Measurements from ENCODE around the gene C9orf78.

Gene C9orf78, protein sequence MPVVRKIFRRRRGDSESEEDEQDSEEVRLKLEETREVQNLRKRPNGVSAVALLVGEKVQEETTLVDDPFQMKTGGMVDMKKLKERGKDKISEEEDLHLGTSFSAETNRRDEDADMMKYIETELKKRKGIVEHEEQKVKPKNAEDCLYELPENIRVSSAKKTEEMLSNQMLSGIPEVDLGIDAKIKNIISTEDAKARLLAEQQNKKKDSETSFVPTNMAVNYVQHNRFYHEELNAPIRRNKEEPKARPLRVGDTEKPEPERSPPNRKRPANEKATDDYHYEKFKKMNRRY

DNA sequence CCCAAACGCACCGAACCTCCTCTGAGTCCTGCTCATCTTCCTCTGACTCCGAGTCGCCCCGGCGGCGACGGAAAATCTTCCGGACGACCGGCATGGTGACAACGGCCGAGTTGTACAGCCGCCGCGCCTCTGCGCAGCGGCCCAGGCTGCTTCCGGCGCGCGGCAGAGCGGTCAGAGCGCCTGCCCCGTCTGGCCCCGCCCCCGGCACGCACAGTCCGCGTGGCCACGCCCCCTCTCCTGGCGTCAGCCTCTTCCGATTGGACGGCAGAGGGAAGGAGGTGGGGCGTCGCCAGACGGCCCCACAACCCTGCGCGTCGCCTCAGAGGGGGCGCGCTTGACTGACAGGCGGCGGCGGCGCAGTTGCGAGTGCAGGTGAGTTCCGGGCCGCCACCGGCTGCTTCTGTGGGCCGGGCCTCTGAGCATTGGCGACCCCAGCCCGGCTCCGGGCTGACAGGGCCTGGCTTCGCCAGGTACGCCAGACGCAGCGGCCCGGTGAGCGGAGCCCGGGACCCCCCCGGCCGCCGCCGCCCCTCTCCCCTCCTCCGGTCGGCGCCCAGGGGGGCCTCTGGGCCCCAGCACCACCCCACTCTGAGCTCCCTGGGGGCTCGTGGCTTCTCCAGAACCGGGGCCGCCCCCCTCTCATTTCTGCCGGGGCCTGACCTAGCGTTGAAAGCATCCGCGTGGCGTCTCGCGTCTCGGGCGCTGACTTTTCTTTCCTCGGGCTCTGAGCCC, at the start of gene C9orf78, which contains the start of gene USP20:
Gene C9orf78, minus strand, starts transcription at position 148 of the 732 bp plus-strand sequence. Its CDS starts 54 bp downstream, at position 94.
Gene USP20, plus strand, starts transcription at position 331 of the 732 bp plus-strand sequence. CDS start 17,098 bp downstream, outside the sequence.
- DNase-seq (ENCODE audit: low spot score), result peak; percentile 97

DNA sequence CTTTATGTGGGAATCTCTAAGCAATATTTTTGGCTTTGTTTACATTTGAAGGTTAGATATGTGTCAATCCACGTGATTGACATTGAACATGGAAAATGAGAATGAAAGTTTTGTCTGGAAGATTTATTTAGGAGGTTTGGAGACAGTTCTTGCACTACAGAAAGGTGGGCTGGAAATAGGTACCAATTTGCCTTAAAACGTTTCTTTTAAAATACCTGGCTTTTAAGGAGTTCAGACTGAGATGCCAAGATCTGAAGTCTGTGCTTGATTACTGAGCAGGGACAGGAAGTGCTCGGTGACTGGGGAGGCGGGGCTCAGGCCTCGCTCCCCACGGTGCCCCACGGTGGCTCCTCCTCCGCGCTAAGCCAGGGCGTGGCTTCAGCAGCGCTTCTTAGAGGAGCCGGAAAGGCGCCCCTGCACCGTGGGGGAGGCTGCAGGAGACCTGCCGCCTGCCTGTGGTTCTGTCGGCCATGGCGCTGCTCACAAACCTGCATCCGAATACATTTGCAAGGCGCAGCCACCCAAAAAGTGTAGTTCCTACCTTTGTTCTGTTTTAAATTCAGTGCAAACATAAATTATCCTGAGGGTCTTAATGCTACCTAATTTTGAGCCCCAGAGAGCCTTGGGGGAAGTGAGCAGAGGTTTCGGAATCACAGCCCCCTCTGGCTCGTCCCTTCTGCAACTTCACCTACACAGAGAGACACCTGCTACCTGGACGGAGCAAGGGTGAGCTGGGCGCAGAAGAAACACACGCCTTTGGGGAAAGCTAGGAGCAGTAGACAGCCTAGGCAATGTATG, 49.3 kb upstream of the C9orf78 start:
- peak; percentile 97 for DNase-seq (ENCODE audit: low spot score)

DNA sequence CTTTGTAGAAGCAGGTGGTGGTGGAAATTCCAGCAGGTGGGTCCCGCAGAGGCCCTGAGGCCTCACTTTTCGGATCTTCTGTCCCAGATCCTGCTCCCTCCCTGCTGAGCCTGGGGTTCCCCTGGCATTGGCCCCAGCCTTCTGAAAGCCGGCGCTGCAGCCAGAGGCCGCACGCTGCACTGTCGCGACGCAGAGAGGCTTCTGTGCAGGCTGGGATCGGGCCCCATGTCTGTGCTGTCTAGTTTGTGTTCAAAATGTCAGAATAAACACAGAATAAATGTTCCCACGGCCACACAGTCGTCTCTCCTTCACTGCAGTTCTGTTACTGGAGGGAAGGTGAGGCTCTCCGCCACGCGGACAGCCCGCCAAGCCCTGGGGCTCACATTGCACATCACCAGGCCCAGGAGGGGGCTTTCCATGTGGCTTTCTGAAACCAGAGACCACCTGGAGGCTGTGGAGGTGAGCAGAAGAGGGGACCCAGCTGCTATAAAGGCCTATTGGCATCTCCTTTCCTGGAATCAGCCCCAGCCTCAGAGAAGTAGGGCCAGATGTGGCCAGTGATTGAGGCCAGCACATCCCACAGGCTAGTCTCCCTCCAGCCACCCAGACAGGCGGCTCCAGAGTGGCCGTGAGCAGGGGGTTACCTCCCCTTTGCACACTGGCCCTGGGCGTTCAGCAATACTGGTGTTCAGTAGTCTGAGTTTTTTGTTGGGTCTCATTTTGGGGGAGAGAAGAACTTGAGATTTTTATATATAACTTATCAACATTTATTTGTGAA, 46.7 kb upstream of the C9orf78 start:
- no peak for DNase-seq (ENCODE audit: low spot score)

DNA sequence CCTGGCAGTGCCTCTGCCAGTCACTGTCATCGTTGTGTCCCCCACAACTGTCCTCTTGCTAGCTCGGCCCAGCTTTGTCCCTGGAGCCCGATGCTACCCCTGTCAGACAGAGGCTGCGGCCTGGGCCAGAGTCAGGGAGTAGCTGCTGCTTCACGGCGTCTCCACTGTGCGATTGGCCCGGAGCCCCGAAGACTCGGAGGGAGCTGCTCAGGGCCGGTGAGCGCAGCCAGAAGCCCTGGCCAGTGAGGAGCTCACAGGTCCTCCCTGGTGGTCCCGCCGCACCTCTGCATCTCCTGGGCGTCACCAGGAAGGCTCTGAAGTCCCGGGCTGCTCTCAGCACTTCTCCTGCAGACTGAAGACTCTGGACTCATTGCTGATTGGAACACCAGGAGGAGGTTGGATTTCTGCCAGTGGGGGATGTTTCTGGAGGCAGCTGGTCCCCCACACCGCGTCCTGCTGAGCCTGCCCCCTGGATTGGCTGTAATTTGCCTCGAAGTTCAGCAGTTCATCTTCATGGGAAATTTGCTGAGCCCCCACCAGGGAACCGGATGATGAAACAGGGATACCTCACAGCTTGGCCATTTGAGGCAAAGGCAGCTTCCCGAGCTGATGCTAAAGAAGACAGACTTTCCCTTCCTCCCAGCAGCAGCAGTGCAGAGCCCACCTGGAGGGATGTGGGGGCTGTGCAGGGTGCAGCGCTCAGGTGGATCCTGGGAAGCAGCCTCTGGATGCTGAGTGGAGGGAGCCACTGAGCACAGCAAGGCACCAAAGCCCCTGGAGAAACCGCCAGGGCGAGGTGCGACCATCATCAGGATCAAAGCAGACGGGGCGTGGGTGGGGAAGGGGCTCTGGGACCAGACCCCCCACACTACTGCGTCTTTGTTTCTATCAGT, 45.8 kb upstream of the C9orf78 start:
- no peak for DNase-seq (ENCODE audit: low spot score)

DNA sequence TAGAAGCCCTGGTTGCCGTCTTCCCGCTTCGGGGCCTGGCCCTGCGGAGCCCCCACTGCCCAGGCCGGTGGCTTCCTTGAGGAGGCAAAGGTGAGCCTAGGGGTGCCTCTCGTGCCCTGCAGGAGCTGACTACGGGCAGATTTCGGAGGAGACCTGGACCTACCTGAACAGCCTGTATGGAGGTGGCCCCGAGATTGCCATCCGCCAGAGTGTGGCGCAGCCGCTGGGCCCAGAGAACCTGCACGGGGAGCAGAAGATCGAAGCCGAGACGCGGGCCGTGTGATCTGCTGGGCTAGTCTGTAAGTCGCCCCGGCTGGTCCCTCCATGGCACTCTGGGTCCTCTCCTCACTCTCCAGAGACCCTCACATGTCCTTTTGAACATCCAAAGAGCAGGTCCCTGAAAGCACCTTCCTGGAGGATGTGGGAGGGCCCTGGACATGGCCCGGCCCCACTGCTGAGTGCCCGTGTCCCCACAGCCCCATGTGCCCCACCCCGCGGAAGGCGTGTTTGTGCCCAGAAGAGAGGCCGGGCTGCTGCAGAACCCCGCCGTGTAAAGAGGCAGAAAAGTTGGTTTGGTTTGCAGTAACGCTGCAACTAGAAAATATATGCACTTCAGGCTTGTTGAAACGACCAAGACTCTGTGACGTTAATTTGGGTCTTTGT, 45.0 kb upstream of the C9orf78 start:
- DNase-seq (ENCODE audit: low spot score), result no peak

DNA sequence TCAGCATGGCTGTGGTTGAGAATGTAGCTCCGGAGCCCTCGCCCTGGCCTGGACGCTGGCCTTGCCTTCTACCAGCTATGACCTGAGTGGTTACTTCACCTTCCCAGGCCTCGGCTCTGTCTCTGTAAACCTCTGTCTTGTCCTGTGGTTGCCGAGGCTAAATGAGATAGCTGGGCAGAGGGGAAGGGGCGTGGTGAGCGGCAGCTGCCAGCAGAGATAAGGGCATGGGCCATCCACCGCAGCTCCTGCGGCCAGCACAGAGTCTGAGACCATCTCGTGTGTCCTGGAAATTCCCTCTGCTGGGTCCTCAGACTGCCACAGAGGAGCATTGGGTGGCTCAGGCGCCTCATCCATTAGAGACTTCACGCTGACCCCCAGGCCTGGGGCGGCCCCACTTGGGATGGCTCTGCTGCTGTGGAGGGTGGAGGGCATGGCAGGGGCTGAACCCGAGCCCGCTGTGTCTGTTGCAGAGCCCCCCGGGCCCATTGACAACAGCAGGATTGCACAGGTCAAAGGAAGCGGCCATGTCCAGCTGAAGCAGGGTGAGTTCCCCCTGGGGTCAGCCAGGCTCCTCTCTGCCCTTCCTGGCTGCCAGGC, 44.1 kb upstream of the C9orf78 start:
- DNase-seq (ENCODE audit: low spot score), result no peak

DNA sequence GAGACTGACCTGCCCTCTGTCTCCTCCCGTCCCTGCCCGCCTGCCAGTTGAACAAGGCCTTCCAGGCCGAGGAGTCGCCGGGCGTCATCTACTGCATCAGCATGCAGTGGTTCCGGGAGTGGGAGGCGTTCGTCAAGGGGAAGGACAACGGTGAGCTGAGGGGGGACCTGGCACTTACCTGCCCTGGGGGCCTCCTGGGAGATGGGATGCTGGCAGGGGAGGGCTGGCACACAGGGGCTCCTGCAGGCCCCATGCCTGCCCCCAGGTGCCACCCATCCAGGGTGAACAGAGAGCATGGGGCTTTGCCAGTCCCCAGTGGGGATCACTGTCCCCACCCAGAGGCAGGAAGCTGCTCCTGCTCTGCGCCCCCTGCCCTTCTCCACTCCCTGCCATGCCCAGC, 43.2 kb upstream of the C9orf78 start:
- DNase-seq (ENCODE audit: low spot score), result no peak

DNA sequence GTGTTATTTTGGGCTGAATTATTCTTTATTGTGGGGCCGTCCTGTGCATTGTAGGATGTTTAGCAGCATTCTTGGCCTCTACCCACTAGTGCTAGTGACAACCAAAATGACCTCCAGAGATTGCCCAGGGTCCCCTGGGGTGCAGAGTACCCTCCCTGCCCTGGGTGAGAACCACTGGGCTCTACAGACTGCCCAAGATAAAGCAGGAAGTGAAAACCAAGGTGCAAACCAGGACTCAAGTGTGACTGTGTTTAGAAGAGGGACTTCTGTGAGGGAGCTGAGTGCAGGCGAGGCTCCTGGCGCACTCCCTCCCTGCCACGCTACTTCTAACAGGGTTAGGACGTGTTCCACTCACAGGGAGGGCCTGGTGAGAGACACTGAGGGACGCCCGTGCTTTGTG, 41.7 kb upstream of the C9orf78 start:
- DNase-seq (ENCODE audit: low spot score), result no peak

DNA sequence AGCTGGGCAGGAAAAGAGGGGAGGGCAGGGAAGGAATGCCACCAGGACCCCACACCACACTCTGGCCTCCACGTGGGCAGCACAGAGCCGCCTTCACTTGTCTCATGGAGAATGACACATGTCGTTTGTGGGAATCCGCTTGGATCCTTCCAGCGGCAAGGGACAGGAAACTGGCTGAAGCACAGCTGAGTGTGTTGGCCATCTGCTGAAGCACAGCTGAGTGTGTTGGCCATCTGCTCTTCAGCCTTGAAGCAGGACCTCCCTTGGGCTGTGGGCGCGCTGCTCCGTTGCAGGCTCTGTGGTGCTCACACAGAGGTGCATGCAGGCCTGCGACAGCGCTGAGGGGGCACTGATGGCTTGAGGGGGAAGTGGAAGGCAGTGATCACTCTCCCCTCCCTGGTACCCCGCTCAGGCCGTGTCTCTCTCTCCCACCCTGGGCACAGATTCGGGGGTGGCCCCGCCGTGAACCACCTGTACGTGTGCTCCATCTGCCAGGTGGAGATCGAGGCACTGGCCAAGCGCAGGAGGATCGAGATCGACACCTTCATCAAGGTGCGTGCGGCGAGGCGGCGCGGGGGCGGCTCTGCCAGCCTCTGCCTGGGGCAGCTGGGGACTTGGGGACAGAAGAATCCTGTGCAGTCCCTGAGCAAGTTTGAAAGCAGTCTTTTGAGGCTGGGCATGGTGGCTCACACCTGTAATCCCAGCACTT, 40.8 kb upstream of the C9orf78 start:
- DNase-seq (ENCODE audit: low spot score), result no peak

DNA sequence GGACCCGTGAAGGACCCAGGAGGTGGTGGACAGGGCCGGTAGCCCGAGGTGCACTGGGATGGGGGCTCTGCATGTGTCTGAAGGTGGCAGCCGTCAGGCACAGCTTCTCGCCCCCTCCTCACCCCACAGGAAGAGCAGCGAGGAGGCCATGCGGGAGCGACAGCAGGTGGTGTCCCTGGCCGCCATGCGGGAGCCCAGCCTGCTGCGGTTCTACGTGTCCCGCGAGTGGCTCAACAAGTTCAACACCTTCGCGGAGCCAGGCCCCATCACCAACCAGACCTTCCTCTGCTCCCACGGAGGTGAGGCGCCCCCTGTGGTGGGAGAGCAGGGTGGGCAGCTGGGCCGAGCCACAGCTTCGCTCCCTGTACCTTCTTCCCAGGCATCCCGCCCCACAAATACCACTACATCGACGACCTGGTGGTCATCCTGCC, 40.1 kb upstream of the C9orf78 start:
- no peak for DNase-seq (ENCODE audit: low spot score)

DNA sequence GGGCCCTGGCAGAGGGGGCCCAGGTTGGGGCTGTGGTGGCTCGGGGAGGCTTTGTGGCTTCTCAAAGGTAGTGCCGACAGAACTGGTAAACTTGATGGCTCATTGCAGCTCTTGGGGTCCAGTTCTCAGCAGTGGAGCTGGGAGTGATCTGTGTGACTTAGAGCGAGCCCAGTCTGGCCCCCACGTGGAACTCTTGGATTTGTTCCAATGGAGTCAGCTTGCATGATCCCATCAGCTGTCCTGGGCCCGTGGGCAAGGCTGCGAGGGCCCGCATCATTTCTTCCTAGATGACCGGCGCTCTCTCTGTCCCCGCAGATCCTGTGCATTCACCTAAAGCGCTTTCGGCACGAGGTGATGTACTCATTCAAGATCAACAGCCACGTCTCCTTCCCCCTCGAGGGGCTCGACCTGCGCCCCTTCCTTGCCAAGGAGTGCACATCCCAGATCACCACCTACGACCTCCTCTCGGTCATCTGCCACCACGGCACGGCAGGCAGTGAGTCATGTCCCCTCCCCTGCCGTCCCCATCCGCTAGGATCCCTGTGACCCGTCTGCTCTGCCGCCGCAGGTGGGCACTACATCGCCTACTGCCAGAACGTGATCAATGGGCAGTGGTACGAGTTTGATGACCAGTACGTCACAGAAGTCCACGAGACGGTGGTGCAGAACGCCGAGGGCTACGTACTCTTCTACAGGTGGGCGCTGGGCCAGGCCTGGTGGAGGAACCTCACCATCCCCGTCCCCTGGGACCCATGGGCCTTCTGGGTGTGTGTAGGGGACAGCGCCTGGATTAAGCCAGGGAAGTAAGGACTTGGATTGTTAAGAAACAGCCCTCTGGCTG, 39.4 kb upstream of the C9orf78 start:
- no peak for DNase-seq (ENCODE audit: low spot score)

DNA sequence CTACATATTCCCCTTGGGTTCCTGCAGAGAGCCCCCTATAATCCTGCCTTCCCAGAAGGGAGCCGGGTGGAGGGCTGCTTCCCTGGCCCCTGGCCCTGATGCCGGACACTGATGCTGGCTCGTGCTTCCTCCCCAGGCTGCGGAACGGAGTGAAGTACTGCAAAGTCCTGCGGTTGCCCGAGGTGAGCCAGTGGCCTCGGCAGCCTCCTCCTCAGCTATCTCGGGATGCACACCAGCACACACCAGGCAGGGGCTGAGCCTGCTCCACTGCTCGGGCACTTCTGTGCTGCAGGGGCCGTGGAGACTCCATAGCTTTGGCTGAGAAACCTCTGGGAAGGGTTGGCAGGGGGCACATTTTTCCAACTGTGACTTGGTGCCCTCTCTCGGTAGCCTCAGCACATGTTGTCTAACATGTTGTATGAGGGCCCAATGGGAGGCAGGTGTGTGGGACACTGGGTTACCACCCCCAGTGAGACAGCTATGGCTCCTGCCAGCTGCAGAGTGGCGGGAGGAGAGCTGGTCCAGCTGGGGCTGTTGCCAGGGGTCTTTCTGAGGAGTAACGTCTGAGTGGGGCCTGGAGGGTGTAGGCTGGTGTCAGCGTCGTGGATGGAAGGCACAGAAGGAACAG, 38.6 kb upstream of the C9orf78 start:
- DNase-seq (ENCODE audit: low spot score), result no peak

DNA sequence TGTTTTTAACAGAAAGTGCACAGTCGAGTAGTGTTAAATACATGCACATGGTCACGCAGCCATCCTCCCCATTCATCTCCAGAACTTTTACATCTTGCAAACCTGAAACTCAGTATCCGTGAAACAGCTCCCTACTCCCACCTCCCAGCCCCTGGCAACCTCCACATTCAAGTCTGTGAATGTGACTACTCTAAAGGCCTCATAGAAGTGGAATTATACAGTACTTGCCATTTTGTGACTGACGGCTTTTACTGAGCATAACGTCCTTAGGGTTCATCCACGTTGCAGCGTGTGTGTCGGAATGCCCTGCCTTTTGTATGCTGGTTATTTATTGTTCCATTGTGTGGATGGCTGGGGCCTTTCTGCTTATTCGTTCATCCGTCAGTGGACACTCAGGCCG, 36.0 kb upstream of the C9orf78 start:
- no peak for DNase-seq (ENCODE audit: low spot score)

DNA sequence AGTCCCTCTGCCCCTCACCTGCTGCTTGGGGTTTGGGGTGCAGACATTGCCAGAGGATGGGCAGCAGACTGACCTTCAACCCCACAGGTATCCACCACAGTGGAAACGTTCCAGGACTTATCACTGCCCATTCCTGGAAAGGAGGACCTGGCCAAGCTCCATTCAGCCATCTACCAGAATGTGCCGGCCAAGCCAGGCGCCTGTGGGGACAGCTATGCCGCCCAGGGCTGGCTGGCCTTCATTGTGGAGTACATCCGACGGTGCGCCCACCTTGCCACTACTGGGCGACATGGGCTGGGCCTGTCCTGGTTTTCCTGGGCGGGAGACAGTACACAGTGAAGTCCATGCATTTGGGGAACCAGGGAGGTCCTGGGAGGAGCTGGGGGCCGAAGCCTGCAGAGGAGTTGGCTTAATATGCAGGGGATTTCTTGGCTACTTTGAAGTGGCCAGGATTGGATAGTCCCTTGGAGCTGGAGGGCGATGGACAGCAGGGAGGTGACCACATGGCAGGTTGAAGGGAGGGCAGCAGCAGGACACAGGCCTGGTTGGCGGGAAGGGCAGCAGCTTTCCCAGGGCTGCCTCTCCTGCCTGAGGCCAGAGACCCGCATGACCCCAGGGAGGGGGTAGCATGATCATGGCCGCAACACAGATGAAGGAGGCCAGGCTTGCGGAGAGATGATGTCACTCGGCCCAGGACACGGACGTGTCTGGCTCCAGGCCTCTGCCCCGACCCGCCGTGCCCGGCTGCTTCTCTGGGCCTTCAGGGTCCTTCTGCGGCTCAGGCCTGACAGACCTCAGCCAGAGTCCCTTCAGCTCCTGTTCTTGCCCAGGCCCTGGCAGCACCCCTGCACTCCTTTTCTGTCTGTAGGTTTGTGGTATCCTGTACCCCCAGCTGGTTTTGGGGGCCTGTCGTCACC, 34.8 kb upstream of the C9orf78 start:
- DNase-seq (ENCODE audit: low spot score), result no peak

DNA sequence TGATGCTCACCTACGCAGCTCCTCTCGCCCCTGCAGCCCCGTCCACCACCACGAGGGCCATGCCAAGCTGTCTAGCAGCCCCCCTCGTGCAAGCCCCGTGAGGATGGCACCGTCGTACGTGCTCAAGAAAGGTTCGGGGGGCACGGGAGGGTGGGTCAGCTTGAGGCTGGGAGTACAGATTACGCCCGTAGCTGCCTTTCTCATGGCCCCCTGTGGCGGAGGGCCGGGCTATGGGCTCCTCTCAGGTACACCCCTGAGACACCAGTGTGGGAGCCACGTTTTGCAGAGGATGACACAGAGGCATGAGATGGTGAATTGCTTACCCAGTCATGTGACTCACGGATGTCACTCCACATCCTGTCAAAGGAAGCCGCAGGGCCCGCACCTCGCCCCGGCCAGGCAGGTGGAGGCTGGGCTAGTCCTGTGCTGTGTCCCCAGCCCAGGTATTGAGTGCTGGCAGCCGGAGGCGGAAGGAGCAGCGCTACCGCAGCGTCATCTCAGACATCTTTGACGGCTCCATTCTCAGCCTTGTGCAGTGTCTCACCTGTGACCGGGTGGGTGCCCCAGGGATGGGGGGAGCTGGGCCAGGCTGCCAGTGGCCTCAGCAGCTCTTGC, 33.9 kb upstream of the C9orf78 start:
- DNase-seq (ENCODE audit: low spot score), result peak; percentile 96
